HUES6 (cell line): ENCODE results near the gene FOXO6.

ENCODE experiments used
- H3K27ac ChIP-seq: 2 replicates; pipeline ENCODE4 v1.7.0; 2013; ENCODE audit warnings: low read depth, mild to moderate bottlenecking, low read length, inconsistent platforms
- H3K27me3 ChIP-seq: 2 replicates; pipeline ENCODE4 v1.6.1; 2013; ENCODE audit warnings: low read length; ENCODE audit not compliant: control insufficient read depth, insufficient read depth
- H3K36me3 ChIP-seq: 2 replicates; pipeline ENCODE4 v1.6.1; 2013; ENCODE audit warnings: low read length; ENCODE audit not compliant: control insufficient read depth, insufficient read depth
- H3K4me1 ChIP-seq: 2 replicates; pipeline ENCODE4 v1.6.1; 2013; ENCODE audit warnings: low read length; ENCODE audit not compliant: control insufficient read depth, insufficient read depth
- H3K4me3 ChIP-seq: 2 replicates; pipeline ENCODE4 v1.5.1; 2013; ENCODE audit warnings: low read depth, low read length
- H3K9ac ChIP-seq: one replicate; pipeline ENCODE4 v1.6.1; 2013; ENCODE audit warnings: mild to moderate bottlenecking, low read length
- H3K9me3 ChIP-seq: 2 replicates; pipeline ENCODE4 v1.6.1; 2013; ENCODE audit warnings: low read depth, low read length; ENCODE audit not compliant: control insufficient read depth, insufficient read depth

FOXO6 gene

GRCh38 chr1:41414296-41414695, 53.1 kb downstream of the FOXO6 start:
- Histone ChIP-seq H3K9ac (no peak overlapping the region), H3K4me3 (no peak overlapping the region), H3K27me3 (peaks cover 7% of the 10 kb centered on the region; the same call in 1 of the 2 replicates), H3K9me3 (peaks cover 3% of the 10 kb centered on the region), H3K4me1 (peaks cover 10% of the 10 kb centered on the region; the same call in 1 of the 2 replicates), H3K27ac (no peak overlapping the region), H3K36me3 (no peaks in the 10 kb centered on the region)

DNA sequence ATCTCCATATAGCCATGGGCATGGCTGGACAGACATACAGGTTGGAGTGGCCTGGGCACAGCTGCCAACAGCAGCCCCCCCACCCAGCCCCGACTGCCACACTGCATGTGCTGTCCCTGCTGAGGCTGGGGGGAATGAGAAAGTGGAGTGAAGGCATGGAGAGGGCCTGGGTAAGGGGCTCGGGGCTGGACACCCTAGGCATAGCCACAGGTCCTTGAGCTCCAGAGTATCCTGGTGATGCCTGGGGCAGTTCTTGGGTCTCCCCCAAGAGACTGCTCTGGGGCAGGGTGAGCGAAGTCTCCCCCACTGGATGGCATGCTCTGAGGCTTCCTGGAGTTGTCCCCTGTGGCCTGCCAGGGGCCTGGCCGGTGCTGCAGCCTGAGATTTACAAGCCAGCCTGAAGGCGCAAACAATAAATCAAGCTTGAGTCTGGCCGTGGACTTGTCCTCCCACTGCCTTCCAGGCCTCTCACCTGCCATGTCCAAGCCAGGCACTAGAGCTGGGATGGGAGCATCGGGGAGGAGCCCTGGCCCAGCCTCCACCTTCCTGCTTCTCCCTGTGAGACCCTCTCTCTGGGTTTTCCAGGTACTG, 53.6 kb downstream of the FOXO6 start:
- Histone ChIP-seq H3K27ac (no peak overlapping the region), H3K4me1 (peaks cover 10% of the 10 kb centered on the region; the same call in 1 of the 2 replicates), H3K4me3 (no peak overlapping the region)

DNA sequence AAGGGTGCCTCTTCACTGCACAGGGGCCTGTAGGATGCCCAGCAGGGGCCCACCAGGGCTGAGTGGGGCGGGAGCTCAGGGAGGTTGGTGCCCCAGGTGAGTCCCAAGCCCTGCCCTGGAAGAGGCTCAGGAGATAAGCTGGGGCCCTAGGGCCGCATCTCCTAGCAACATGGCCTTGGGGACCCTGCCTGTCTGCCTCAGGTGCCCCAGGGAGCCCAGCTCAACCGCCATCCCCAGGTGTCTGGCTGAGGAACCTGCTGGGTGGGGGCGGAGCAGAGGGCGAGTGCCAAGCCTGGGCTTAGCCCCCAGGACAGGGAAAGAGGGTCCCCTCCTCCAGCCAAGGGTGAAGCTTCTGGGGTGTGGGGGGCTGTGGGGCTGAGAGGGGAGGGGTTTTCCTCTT, 54.8 kb downstream of the FOXO6 start:
- Histone ChIP-seq H3K27ac (no peak overlapping the region), H3K9ac (no peak overlapping the region), H3K4me1 (peaks cover 10% of the 10 kb centered on the region; the same call in 1 of the 2 replicates), H3K4me3 (no peak overlapping the region), H3K36me3 (no peaks in the 10 kb centered on the region), H3K27me3 (no peaks in the 10 kb centered on the region), H3K9me3 (peaks cover 3% of the 10 kb centered on the region)

More for the DNA sequence above, 53.6 kb downstream of the FOXO6 start:
- no peak overlapping the region for H3K9ac ChIP-seq
- no peaks in the 10 kb centered on the region for H3K36me3 ChIP-seq
- peaks cover 3% of the 10 kb centered on the region for H3K9me3 ChIP-seq
- H3K27me3 ChIP-seq, result peaks cover 2% of the 10 kb centered on the region; the same call in 1 of the 2 replicates

DNA sequence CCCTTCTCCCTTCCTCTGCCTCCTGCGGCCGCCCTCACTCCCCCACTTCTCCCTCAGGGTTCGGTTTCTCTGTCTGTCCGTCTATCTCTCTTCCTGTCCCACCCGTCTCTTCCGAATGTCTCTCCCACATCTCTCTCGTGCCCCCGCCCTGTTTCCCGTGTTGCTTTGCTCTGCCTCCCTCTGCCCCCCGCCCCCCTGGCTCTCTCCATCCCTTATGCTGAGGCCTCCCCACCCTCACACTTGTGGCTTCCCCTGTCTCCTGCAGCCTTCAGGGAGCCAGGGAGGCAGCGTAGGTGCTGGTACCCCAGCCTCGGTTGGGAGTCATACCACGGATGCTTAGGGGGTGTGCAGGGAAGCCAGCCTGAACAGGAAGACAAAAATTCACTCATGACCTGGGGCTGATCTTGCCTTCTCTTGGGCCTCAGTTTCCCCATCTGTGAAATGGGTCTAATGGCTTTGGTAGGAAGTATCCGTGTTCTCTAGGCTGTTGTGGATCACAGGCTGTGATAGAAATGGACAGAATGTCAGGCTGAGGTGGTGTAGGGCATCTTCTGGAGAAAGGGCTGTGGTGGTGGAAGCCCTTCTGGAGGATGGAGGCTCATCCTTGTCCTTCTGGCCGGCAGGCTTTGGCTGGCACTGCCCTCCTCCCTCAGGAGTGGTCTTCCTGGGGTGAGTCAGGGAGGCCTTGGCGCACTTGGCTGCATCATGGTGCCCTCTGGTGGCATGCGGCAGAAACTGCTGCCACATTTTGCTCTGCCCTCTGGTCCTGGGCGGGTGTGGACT, 55.5 kb downstream of the FOXO6 start:
- Histone ChIP-seq H3K27ac (no peak overlapping the region), H3K4me3 (no peak overlapping the region), H3K9me3 (no peaks in the 10 kb centered on the region), H3K27me3 (no peaks in the 10 kb centered on the region), H3K36me3 (no peaks in the 10 kb centered on the region), H3K4me1 (peaks cover 10% of the 10 kb centered on the region; the same call in 1 of the 2 replicates), H3K9ac (no peak overlapping the region)

DNA sequence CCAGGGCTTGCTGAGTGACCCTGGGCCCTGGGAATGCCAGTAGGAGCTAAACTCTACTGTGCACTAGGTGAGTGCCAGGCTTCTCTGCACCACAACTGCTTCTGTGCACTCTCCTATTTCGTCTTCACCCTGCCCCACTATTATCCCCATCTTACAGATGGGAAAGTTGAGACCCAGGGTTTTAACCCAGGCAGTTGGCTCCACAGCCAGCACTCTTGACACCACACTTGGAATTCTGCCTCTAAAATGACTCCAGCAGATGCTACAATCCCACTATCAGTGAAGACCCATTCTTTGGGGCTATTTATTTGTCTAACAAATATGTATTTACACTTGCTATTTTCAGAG, 56.1 kb downstream of the FOXO6 start:
- H3K27ac ChIP-seq, result no peak overlapping the region
- no peaks in the 10 kb centered on the region for H3K27me3 ChIP-seq
- no peak overlapping the region for H3K9ac ChIP-seq
- no peaks in the 10 kb centered on the region for H3K36me3 ChIP-seq
- H3K4me3 ChIP-seq, result no peak overlapping the region
- peaks cover 10% of the 10 kb centered on the region; the same call in 1 of the 2 replicates for H3K4me1 ChIP-seq
- H3K9me3 ChIP-seq, result no peaks in the 10 kb centered on the region

GRCh38 chr1:41417746-41418145, 56.5 kb downstream of the FOXO6 start:
- Histone ChIP-seq H3K4me3 (no peak overlapping the region), H3K36me3 (no peaks in the 10 kb centered on the region), H3K27me3 (no peaks in the 10 kb centered on the region), H3K4me1 (peaks cover 6% of the 10 kb centered on the region; the same call in 1 of the 2 replicates), H3K9ac (no peak overlapping the region), H3K27ac (no peak overlapping the region), H3K9me3 (no peaks in the 10 kb centered on the region)

GRCh38 chr1:41418857-41419583, 57.8 kb downstream of the FOXO6 start:
- no peaks in the 10 kb centered on the region for H3K27me3 ChIP-seq
- H3K9ac ChIP-seq, result no peak overlapping the region
- H3K36me3 ChIP-seq, result no peaks in the 10 kb centered on the region
- H3K27ac ChIP-seq, result no peak overlapping the region
- peaks cover 11% of the 10 kb centered on the region for H3K4me1 ChIP-seq
- H3K4me3 ChIP-seq, result no peak overlapping the region
- no peaks in the 10 kb centered on the region for H3K9me3 ChIP-seq

GRCh38 chr1:41419584-41420295, 58.5 kb downstream of the FOXO6 start:
- Histone ChIP-seq H3K27ac (no peak overlapping the region), H3K9ac (no peak overlapping the region), H3K4me1 (peaks cover 11% of the 10 kb centered on the region), H3K27me3 (no peaks in the 10 kb centered on the region), H3K36me3 (no peaks in the 10 kb centered on the region), H3K9me3 (no peaks in the 10 kb centered on the region), H3K4me3 (no peak overlapping the region)

DNA sequence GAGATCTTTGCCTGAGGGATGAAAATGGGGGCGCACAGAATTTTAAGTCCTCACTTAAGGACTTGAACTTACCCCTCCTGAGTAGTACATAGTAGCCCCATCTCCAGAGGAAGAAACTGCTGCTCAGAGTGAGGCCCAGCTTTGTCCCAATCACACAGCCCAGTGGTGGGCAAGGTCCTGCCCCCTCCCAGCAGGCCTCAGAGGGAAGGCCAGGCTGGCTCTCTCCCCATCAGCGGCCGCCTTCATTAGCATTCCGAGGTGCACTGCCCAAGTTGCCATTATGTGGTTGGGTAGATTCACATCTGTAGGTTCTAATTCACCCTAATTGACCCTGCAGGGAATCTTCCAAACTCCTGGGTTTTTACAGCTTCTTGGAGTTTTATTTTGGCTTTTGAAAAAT, 59.1 kb downstream of the FOXO6 start:
- Histone ChIP-seq H3K9ac (no peak overlapping the region), H3K4me1 (peaks cover 11% of the 10 kb centered on the region), H3K27me3 (no peaks in the 10 kb centered on the region), H3K4me3 (no peak overlapping the region), H3K27ac (no peak overlapping the region), H3K9me3 (no peaks in the 10 kb centered on the region), H3K36me3 (no peaks in the 10 kb centered on the region)

- Histone ChIP-seq H3K27me3 (no peaks in the 10 kb centered on the region), H3K4me3 (no peak overlapping the region), H3K9me3 (no peaks in the 10 kb centered on the region), H3K4me1 (peaks cover 11% of the 10 kb centered on the region), H3K9ac (no peak overlapping the region), H3K36me3 (no peaks in the 10 kb centered on the region), H3K27ac (no peak overlapping the region)
Measured at GRCh38 chr1:41420860-41421259, 59.6 kb downstream of the FOXO6 start.
